ENCODE measurements around the gene CFAP299.

Gene CFAP299

DNA sequence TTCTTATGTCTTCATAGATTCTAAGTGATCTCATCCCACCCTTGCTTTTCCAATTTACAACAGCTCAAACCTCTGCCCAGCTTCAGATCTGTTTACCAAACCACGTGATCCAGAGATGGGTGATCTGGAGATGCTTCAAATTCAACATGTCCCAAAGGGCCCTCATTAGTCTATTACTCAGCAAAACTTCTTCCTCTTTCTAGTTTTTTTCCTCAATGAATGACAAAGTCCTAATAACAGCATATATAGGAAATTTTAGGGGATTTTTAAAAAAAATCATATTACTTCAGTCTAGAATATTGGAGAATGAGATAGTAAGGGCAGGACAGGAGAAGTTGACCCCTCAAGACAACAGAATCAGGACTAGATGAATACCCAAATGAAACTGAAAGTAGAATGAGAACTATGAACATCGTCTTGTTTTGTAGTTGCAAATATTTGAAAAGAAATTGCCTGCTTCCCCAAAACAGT, 127.1 kb downstream of the CFAP299 start:
- H3K4me1 ChIP-seq (ENCODE audit: control insufficient read depth, insufficient read depth, low read length): peaks cover 1% of the 10 kb centered on the region; the same call in 1 of the 2 replicates
- no peaks in the 10 kb centered on the region for H3K36me3 ChIP-seq (ENCODE audit: control insufficient read depth, insufficient read depth, low read length)
- no peaks in the 10 kb centered on the region for H3K9me3 ChIP-seq (ENCODE audit: control insufficient read depth, insufficient read depth, low read length)
- H3K4me3 ChIP-seq (ENCODE audit: low read length): no peak overlapping the region
- WGBS (ENCODE audit: insufficient coverage, insufficient read length): no CpG with 5 or more reads among the region's 2 CpGs
- no peaks in the 10 kb centered on the region for H3K27me3 ChIP-seq (ENCODE audit: control insufficient read depth, insufficient read depth, low read length)
- no peak for DNase-seq (ENCODE audit: low read depth, low spot score)
- H3K27ac ChIP-seq (ENCODE audit: low read length): no peak overlapping the region

DNA sequence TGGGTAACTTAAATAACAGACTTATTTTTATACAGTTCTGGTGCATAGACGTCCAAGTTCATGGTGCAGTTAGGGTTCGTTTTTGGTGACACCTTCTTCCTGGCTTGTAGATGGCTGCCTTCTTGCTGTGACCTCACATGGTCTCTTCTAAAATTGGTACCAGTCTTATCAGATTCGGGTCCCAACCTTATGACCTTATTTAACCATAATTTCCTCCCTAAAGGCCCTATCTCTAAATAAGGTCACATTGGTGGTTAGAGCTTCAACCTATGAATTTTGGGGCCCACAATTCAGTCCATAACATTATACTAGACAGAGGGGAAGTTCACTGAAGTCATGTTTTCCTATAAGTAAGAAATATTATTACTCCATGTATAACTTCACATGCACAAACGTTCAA, 128.0 kb downstream of the CFAP299 start:
- Histone ChIP-seq H3K4me3 (ENCODE audit: low read length) (no peak overlapping the region), H3K27me3 (ENCODE audit: control insufficient read depth, insufficient read depth, low read length) (no peaks in the 10 kb centered on the region), H3K27ac (ENCODE audit: low read length) (no peak overlapping the region), H3K36me3 (ENCODE audit: control insufficient read depth, insufficient read depth, low read length) (no peaks in the 10 kb centered on the region), H3K9me3 (ENCODE audit: control insufficient read depth, insufficient read depth, low read length) (no peaks in the 10 kb centered on the region), H3K4me1 (ENCODE audit: control insufficient read depth, insufficient read depth, low read length) (peaks cover 1% of the 10 kb centered on the region; the same call in 1 of the 2 replicates)
- no CpG with 5 or more reads among the region's 4 CpGs for WGBS (ENCODE audit: insufficient coverage, insufficient read length)
- DNase-seq (ENCODE audit: low read depth, low spot score): no peak

DNA sequence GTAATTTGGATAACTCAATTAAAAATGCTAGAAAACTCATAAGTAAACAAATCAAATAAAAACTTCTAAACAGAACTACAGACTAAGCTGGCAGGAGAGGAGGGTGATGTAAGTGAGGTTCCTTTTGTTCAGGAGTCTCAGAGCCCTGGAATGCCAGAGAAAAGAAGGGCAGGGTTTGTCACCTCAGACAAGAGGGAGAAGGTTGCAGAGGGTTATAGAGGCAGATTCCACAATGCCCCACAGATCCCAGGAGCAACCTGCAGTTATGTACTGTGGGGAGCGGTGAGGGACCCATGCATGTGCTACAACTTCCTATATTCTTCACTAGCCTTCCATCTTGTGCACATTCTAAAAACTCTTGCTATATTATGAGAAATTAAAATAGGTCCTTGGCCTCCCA, 129.7 kb downstream of the CFAP299 start:
- no CpG with 5 or more reads among the region's 1 CpG for WGBS (ENCODE audit: insufficient coverage, insufficient read length)
- no peak for DNase-seq (ENCODE audit: low read depth, low spot score)
- Histone ChIP-seq H3K27me3 (ENCODE audit: control insufficient read depth, insufficient read depth, low read length) (no peaks in the 10 kb centered on the region), H3K27ac (ENCODE audit: low read length) (no peak overlapping the region), H3K9me3 (ENCODE audit: control insufficient read depth, insufficient read depth, low read length) (no peaks in the 10 kb centered on the region), H3K36me3 (ENCODE audit: control insufficient read depth, insufficient read depth, low read length) (no peaks in the 10 kb centered on the region), H3K4me1 (ENCODE audit: control insufficient read depth, insufficient read depth, low read length) (peaks cover 1% of the 10 kb centered on the region; the same call in 1 of the 2 replicates), H3K4me3 (ENCODE audit: low read length) (no peak overlapping the region)

DNA sequence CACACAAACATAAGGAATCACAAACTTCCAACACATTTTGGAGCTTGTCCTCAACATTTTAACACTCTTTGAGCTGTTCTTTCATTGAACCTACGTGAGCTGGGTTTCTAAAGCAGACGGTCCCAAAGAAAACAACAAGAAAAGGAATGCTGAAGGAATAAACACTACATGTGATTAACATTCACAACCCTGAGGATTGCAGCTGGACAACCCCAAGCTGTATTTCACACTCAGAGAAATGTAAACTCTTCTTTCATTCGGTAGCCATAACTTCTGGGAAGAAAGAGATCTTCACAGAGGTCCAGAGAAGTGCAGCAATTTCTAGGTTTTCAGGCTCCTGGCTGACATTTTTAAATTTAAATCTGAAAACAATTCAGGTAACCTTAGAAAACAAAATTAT, 130.2 kb downstream of the CFAP299 start:
- WGBS (ENCODE audit: insufficient coverage, insufficient read length): no CpG with 5 or more reads among the region's 3 CpGs
- DNase-seq (ENCODE audit: low read depth, low spot score): no peak
- H3K27me3 ChIP-seq (ENCODE audit: control insufficient read depth, insufficient read depth, low read length): no peaks in the 10 kb centered on the region
- H3K27ac ChIP-seq (ENCODE audit: low read length): no peak overlapping the region
- no peaks in the 10 kb centered on the region for H3K36me3 ChIP-seq (ENCODE audit: control insufficient read depth, insufficient read depth, low read length)
- H3K4me3 ChIP-seq (ENCODE audit: low read length): no peak overlapping the region
- H3K9me3 ChIP-seq (ENCODE audit: control insufficient read depth, insufficient read depth, low read length): no peaks in the 10 kb centered on the region
- peaks cover 1% of the 10 kb centered on the region; the same call in 1 of the 2 replicates for H3K4me1 ChIP-seq (ENCODE audit: control insufficient read depth, insufficient read depth, low read length)

DNA sequence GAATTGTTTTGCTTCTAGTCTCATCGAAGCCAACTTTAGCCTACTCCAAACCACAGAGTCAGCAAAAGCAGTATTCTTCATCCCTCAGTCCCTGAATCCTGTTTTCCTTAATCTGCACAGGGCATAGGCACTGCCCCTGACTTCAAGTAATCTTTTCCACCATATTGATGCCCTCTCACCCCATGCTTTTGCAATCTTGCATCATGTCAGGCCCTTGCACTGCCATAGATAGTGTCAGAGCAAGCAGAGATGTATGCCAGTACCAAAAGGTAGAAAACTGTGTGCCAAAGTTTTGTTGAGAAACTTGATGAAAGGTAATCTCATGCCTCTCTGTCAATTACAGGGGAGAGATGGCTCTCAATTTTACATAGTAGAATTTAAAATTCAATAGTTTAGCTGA, 131.1 kb downstream of the CFAP299 start:
- no CpG with 5 or more reads among the region's 1 CpG for WGBS (ENCODE audit: insufficient coverage, insufficient read length)
- Histone ChIP-seq H3K27ac (ENCODE audit: low read length) (no peak overlapping the region), H3K36me3 (ENCODE audit: control insufficient read depth, insufficient read depth, low read length) (no peaks in the 10 kb centered on the region), H3K27me3 (ENCODE audit: control insufficient read depth, insufficient read depth, low read length) (no peaks in the 10 kb centered on the region), H3K9me3 (ENCODE audit: control insufficient read depth, insufficient read depth, low read length) (no peaks in the 10 kb centered on the region), H3K4me1 (ENCODE audit: control insufficient read depth, insufficient read depth, low read length) (peaks cover 1% of the 10 kb centered on the region; the same call in 1 of the 2 replicates), H3K4me3 (ENCODE audit: low read length) (no peak overlapping the region)
- DNase-seq (ENCODE audit: low read depth, low spot score): no peak

DNA sequence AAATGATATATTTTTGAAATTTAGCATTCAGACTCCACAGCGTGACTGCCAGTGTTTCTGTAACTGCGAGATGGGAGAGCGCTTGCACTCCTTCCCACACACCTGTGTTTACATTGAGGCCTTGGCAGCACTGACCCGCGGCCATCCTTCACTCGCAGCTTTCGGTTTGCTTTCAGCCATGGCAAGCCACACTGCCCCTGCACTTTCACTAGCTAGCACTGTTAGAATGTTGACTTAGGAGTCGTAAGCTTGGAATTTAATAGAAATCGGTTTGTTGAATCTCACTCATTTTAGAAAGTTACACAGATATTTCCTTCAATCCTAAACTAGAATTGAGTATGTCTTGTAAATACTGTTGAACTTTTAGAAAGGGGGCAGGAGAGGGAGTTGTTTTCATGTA, 136.2 kb downstream of the CFAP299 start:
- H3K27me3 ChIP-seq (ENCODE audit: control insufficient read depth, insufficient read depth, low read length): no peaks in the 10 kb centered on the region
- no peaks in the 10 kb centered on the region for H3K9me3 ChIP-seq (ENCODE audit: control insufficient read depth, insufficient read depth, low read length)
- H3K4me1 ChIP-seq (ENCODE audit: control insufficient read depth, insufficient read depth, low read length): no peaks in the 10 kb centered on the region
- no peak for DNase-seq (ENCODE audit: low read depth, low spot score)
- no peaks in the 10 kb centered on the region for H3K36me3 ChIP-seq (ENCODE audit: control insufficient read depth, insufficient read depth, low read length)
- WGBS (ENCODE audit: insufficient coverage, insufficient read length): no CpG with 5 or more reads among the region's 9 CpGs
- H3K27ac ChIP-seq (ENCODE audit: low read length): no peak overlapping the region
- no peak overlapping the region for H3K4me3 ChIP-seq (ENCODE audit: low read length)

DNA sequence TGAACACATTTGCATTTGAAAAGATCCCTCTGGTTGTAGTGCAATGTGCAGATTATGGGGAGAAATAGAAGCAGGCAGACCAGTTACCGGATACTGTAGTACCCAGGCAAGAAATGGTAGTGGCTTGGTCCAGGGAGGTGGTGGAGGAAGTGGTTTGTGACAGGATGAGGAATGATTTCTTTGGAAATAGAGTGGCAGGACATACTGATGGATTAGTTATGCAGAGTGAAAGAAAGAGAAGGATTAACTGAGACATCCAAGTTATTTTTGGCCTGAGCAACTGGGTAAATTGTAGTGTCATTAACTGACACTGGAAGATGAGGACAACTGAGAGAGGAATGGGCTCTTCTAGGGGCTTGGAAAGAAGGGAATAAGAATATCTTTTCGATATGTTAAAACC, 139.7 kb downstream of the CFAP299 start:
- Histone ChIP-seq H3K4me3 (ENCODE audit: low read length) (no peak overlapping the region), H3K36me3 (ENCODE audit: control insufficient read depth, insufficient read depth, low read length) (no peaks in the 10 kb centered on the region), H3K9me3 (ENCODE audit: control insufficient read depth, insufficient read depth, low read length) (no peaks in the 10 kb centered on the region), H3K27me3 (ENCODE audit: control insufficient read depth, insufficient read depth, low read length) (no peaks in the 10 kb centered on the region), H3K27ac (ENCODE audit: low read length) (no peak overlapping the region), H3K4me1 (ENCODE audit: control insufficient read depth, insufficient read depth, low read length) (no peaks in the 10 kb centered on the region)
- no peak for DNase-seq (ENCODE audit: low read depth, low spot score)
- no CpG with 5 or more reads among the region's 2 CpGs for WGBS (ENCODE audit: insufficient coverage, insufficient read length)

DNA sequence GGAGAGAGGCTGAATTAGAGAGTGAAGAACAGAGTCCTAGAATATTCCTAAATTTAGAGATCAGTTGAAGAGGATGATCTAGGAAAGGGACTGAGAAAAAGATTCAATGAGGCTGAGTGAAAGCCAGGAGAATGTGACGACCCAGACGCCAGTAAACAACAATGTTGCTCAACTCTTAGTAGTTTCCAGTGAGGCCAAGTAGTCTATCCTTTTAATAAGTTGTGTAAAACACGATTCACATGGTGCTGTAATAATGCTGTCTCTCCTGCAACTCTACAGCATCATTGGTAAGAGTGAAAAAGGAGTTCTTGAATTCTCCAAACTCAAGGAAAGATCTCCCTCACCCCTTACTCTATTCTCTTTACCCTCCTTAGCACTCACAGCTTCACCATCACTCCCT, 140.3 kb downstream of the CFAP299 start:
- Histone ChIP-seq H3K36me3 (ENCODE audit: control insufficient read depth, insufficient read depth, low read length) (no peaks in the 10 kb centered on the region), H3K4me3 (ENCODE audit: low read length) (no peak overlapping the region), H3K9me3 (ENCODE audit: control insufficient read depth, insufficient read depth, low read length) (no peaks in the 10 kb centered on the region), H3K4me1 (ENCODE audit: control insufficient read depth, insufficient read depth, low read length) (no peaks in the 10 kb centered on the region), H3K27ac (ENCODE audit: low read length) (no peak overlapping the region), H3K27me3 (ENCODE audit: control insufficient read depth, insufficient read depth, low read length) (no peaks in the 10 kb centered on the region)
- no CpG with 5 or more reads among the region's 3 CpGs for WGBS (ENCODE audit: insufficient coverage, insufficient read length)
- DNase-seq (ENCODE audit: low read depth, low spot score): no peak

DNA sequence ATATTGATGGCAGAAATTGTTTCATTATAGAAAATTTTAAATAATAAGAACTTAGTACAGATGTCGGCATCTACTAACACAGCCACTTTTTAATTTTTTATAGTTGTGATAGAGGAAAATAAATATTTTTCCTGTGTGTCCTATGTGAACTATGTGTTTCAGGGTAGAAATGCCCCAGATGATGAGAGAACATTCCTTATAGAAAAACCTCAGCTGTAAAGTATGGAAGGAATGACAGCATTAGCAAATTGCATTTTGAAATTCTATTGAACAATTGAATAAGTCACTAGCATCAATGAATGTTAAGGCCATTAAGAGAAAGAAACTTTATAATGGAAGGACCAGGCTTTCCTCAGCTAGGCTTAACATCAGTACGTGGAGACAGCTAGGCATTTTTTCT, 149.2 kb downstream of the CFAP299 start:
- Histone ChIP-seq H3K27ac (ENCODE audit: low read length) (no peak overlapping the region), H3K4me1 (ENCODE audit: control insufficient read depth, insufficient read depth, low read length) (0 out of 2 replicates have a peak, but pooled peaks cover 1% of the 10 kb centered on the region), H3K27me3 (ENCODE audit: control insufficient read depth, insufficient read depth, low read length) (no peaks in the 10 kb centered on the region), H3K4me3 (ENCODE audit: low read length) (no peak overlapping the region), H3K36me3 (ENCODE audit: control insufficient read depth, insufficient read depth, low read length) (no peaks in the 10 kb centered on the region), H3K9me3 (ENCODE audit: control insufficient read depth, insufficient read depth, low read length) (no peaks in the 10 kb centered on the region)
- no CpG with 5 or more reads among the region's 2 CpGs for WGBS (ENCODE audit: insufficient coverage, insufficient read length)
- DNase-seq (ENCODE audit: low read depth, low spot score): no peak

DNA sequence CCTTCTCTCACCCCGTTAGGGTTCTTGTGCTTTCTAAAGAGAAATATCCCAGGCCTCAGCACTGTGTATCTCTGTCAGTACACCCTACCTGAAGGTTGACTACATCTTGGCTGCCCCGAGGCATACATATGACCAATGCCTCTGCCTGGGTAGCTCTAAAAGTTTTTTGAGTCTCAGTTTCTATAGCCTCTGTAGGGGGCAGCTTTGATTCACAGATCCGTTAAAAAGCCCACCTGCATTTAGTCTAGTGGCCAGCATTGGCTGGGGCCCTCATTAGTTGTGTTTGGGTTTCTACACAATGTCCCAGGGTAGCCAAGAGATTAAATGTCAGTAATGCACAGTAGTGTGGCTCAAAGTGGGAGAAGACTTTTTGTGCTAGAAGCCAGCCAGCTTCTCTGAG, 151.1 kb downstream of the CFAP299 start:
- Histone ChIP-seq H3K4me1 (ENCODE audit: control insufficient read depth, insufficient read depth, low read length) (0 out of 2 replicates have a peak, but pooled peaks cover 1% of the 10 kb centered on the region), H3K27ac (ENCODE audit: low read length) (no peak overlapping the region), H3K9me3 (ENCODE audit: control insufficient read depth, insufficient read depth, low read length) (no peaks in the 10 kb centered on the region), H3K4me3 (ENCODE audit: low read length) (no peak overlapping the region), H3K36me3 (ENCODE audit: control insufficient read depth, insufficient read depth, low read length) (no peaks in the 10 kb centered on the region), H3K27me3 (ENCODE audit: control insufficient read depth, insufficient read depth, low read length) (no peaks in the 10 kb centered on the region)
- no CpG with 5 or more reads among the region's 3 CpGs for WGBS (ENCODE audit: insufficient coverage, insufficient read length)
- DNase-seq (ENCODE audit: low read depth, low spot score): no peak

DNA sequence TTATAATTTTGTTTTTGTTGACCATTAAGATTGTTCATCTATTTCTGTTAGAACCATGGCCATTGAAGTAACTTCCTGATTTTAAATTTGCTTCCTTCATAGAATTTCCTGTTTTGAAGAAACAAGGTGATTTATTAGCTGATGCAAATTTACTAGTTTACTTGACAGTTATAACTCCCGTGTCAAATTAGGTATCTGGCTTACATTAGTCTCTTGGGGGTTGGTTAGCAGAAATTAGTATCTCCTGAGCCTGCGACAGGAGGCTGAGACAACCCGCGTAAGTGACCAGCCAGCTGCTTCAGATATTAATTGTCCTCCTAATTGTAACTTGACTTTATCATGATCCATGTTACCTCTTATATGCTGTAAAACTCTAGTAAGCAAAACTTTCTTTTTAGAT, 154.3 kb downstream of the CFAP299 start:
- Histone ChIP-seq H3K36me3 (ENCODE audit: control insufficient read depth, insufficient read depth, low read length) (no peaks in the 10 kb centered on the region), H3K4me1 (ENCODE audit: control insufficient read depth, insufficient read depth, low read length) (0 out of 2 replicates have a peak, but pooled peaks cover 1% of the 10 kb centered on the region), H3K27ac (ENCODE audit: low read length) (no peak overlapping the region), H3K4me3 (ENCODE audit: low read length) (no peak overlapping the region), H3K27me3 (ENCODE audit: control insufficient read depth, insufficient read depth, low read length) (no peaks in the 10 kb centered on the region), H3K9me3 (ENCODE audit: control insufficient read depth, insufficient read depth, low read length) (no peaks in the 10 kb centered on the region)
- DNase-seq (ENCODE audit: low read depth, low spot score): no peak
- no CpG with 5 or more reads among the region's 4 CpGs for WGBS (ENCODE audit: insufficient coverage, insufficient read length)
